ENCODE results near the gene FADS6. TPM values are rescaled to one million over a fixed set of nuclear protein-coding genes. Genes with fewer than 3 reads are reported as not detected.

The FADS6 gene
- polyA plus RNA-seq, 1 donor from 2014 or later = not detected

DNA sequence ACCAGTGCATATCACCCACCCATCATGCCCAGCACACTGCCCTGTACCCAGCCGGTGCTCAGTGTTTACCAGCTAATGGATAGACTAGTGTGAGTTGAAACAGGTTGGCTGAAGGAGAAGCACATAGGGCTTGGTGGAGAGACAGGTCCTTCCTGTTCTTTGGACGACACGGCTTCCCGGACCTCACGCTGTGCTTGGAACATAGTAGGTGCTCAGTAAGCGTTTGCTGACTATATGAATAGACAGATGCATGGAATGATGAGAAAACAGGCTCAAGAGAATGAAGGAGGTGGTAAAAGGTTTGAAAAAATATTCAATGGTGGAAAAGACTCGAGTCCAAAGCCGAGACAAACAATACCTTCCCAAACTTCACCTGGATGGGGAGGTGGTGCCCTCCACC is 6.8 kb upstream of the FADS6 start:
- Histone ChIP-seq H4K20me1 (ENCODE audit: insufficient read depth) (no peaks in the 10 kb centered on the region), H3K27me3 (ENCODE audit: insufficient read depth, low read depth, low read length) (peaks cover 15% of the 10 kb centered on the region), H3K27ac (ENCODE audit: low read length) (no peak overlapping the region), H3K4me2 (ENCODE audit: low read length) (no peak overlapping the region), H3K9ac (ENCODE audit: low read length) (no peak overlapping the region), H3F3A (ENCODE audit: insufficient read depth, low read length, poor library complexity, severe bottlenecking) (no peaks in the 10 kb centered on the region), H2AFZ (ENCODE audit: low read depth, low read length) (no peak overlapping the region), H3K36me3 (ENCODE audit: insufficient read depth, low read length) (no peaks in the 10 kb centered on the region), H3K9me2 (ENCODE audit: insufficient read depth, low read length) (no peaks in the 10 kb centered on the region), H3K4me3 (ENCODE audit: low read length) (no peak overlapping the region), H3K79me2 (replicated peaks; ENCODE audit: insufficient read depth, low read length) (no peaks in the 10 kb centered on the region), H3K9me3 (ENCODE audit: low read length) (no peaks in the 10 kb centered on the region)
- TF ChIP-seq EP300 (conservative IDR thresholded peaks at IDR 0.05; ENCODE audit: poor library complexity, severe bottlenecking) (no peak), RAD21 (conservative IDR thresholded peaks at IDR 0.05) (no peak), MXI1 (conservative IDR thresholded peaks at IDR 0.05; ENCODE audit: poor library complexity, severe bottlenecking) (no peak), EZH2 (IDR thresholded peaks at IDR 0.05; ENCODE audit: borderline replicate concordance, insufficient read depth, low read length, poor library complexity, severe bottlenecking) (no peak), POLR2AphosphoS5 (IDR thresholded peaks at IDR 0.05) (no peak), SMC3 (conservative IDR thresholded peaks at IDR 0.05; ENCODE audit: poor library complexity) (no peak), TAF1 (IDR thresholded peaks at IDR 0.05; ENCODE audit: low read depth) (no peak)
- TF ChIP-seq, protein P1, sequence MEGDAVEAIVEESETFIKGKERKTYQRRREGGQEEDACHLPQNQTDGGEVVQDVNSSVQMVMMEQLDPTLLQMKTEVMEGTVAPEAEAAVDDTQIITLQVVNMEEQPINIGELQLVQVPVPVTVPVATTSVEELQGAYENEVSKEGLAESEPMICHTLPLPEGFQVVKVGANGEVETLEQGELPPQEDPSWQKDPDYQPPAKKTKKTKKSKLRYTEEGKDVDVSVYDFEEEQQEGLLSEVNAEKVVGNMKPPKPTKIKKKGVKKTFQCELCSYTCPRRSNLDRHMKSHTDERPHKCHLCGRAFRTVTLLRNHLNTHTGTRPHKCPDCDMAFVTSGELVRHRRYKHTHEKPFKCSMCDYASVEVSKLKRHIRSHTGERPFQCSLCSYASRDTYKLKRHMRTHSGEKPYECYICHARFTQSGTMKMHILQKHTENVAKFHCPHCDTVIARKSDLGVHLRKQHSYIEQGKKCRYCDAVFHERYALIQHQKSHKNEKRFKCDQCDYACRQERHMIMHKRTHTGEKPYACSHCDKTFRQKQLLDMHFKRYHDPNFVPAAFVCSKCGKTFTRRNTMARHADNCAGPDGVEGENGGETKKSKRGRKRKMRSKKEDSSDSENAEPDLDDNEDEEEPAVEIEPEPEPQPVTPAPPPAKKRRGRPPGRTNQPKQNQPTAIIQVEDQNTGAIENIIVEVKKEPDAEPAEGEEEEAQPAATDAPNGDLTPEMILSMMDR (IDR thresholded peaks at IDR 0.05; ENCODE audit: poor library complexity, severe bottlenecking) = no peak
- TF ChIP-seq, protein P2, sequence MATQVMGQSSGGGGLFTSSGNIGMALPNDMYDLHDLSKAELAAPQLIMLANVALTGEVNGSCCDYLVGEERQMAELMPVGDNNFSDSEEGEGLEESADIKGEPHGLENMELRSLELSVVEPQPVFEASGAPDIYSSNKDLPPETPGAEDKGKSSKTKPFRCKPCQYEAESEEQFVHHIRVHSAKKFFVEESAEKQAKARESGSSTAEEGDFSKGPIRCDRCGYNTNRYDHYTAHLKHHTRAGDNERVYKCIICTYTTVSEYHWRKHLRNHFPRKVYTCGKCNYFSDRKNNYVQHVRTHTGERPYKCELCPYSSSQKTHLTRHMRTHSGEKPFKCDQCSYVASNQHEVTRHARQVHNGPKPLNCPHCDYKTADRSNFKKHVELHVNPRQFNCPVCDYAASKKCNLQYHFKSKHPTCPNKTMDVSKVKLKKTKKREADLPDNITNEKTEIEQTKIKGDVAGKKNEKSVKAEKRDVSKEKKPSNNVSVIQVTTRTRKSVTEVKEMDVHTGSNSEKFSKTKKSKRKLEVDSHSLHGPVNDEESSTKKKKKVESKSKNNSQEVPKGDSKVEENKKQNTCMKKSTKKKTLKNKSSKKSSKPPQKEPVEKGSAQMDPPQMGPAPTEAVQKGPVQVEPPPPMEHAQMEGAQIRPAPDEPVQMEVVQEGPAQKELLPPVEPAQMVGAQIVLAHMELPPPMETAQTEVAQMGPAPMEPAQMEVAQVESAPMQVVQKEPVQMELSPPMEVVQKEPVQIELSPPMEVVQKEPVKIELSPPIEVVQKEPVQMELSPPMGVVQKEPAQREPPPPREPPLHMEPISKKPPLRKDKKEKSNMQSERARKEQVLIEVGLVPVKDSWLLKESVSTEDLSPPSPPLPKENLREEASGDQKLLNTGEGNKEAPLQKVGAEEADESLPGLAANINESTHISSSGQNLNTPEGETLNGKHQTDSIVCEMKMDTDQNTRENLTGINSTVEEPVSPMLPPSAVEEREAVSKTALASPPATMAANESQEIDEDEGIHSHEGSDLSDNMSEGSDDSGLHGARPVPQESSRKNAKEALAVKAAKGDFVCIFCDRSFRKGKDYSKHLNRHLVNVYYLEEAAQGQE (IDR thresholded peaks at IDR 0.05; ENCODE audit: borderline replicate concordance) = no peak

DNA sequence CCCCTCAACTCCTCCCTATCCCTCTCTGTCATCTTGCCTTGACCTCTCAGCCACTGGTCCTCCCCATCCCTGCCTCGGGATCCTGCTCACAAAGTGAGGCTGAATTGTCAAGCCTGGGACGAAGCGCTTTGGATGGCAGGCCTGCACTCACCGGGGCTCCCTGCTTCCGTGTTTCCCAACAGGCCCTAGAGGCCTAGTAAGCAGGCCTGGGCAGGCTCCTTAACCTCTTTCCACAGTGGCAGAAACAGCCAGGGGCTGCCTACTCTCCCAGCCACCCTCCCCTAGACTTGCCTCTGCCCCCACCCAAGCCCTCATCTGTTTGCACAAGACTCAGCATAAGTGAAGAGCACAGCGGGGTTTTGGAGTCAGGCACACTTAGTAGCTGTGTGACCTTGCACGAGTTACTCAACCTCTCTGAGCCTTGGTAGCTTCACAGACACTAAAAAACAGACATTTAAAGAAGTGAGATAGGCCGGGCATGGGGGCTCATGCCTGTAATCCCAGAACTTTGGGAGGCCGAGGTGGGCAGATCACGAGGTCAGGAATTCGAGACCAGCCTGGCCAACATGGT is 5.0 kb upstream of the FADS6 start:
- Histone ChIP-seq H3K36me3 (ENCODE audit: insufficient read depth, low read length) (no peaks in the 10 kb centered on the region), H3K79me2 (replicated peaks; ENCODE audit: insufficient read depth, low read length) (no peaks in the 10 kb centered on the region), H3K4me2 (ENCODE audit: low read length) (no peak overlapping the region), H3K9me3 (ENCODE audit: low read length) (no peaks in the 10 kb centered on the region), H3F3A (ENCODE audit: insufficient read depth, low read length, poor library complexity, severe bottlenecking) (no peaks in the 10 kb centered on the region), H2AFZ (ENCODE audit: low read depth, low read length) (no peak overlapping the region), H3K9ac (ENCODE audit: low read length) (no peak overlapping the region), H3K9me2 (ENCODE audit: insufficient read depth, low read length) (no peaks in the 10 kb centered on the region), H3K27ac (ENCODE audit: low read length) (no peak overlapping the region), H3K27me3 (ENCODE audit: insufficient read depth, low read depth, low read length) (peaks cover 32% of the 10 kb centered on the region), H4K20me1 (ENCODE audit: insufficient read depth) (no peaks in the 10 kb centered on the region), H3K4me3 (ENCODE audit: low read length) (no peak overlapping the region)
- TF ChIP-seq EZH2 (IDR thresholded peaks at IDR 0.05; ENCODE audit: borderline replicate concordance, insufficient read depth, low read length, poor library complexity, severe bottlenecking) (no peak), MXI1 (conservative IDR thresholded peaks at IDR 0.05; ENCODE audit: poor library complexity, severe bottlenecking) (no peak), POLR2AphosphoS5 (IDR thresholded peaks at IDR 0.05) (no peak)
- TF ChIP-seq, protein P2 (IDR thresholded peaks at IDR 0.05; ENCODE audit: borderline replicate concordance) = no peak
